Stimulated activated CD4-positive, alpha-beta T cell treated with anti-CD3 and anti-CD28 coated beads, TNF-alpha, amount 100 ng/mL, for 4 hours (primary cell): Measurements from ENCODE around the gene MAP3K12.
A peak's percentile ranks its signal among the peaks of the same experiment; 100 is the strongest.
"Not testable (repeated sequence)": the region's sequence is repeated elsewhere in the genome, so short reads cannot be mapped to it uniquely, and the experiment has no call there.

Source experiments
- DNase-seq, 3 experiments: peaks; one replicate each; pipeline ENCODE4 v3.0.0-alpha.2; 2020; ENCODE audit warnings: low read depth in 3 of 3

The MAP3K12 gene

GRCh38 chr12:53443955-53444354, 55.3 kb downstream of the MAP3K12 start:
- DNase-seq: no peak

- DNase-seq: peak; percentile 96 to 98 (median 97)
Measured at GRCh38 chr12:53441040-53441833, 58.0 kb downstream of the MAP3K12 start, which contains the start of gene PRR13. TSS of gene PRR13 (plus strand) at chr12:53441734. CDS start at chr12:53442715, 981 bp downstream.

GRCh38 chr12:53439582-53439981, 59.7 kb downstream of the MAP3K12 start:
- not testable (repeated sequence) for DNase-seq

GRCh38 chr12:53435326-53435725, 63.9 kb downstream of the MAP3K12 start:
- DNase-seq: not testable (repeated sequence)

- DNase-seq: no peak
Measured at GRCh38 chr12:53431187-53431586, 68.1 kb downstream of the MAP3K12 start.

GRCh38 chr12:53430116-53430515, 69.1 kb downstream of the MAP3K12 start:
- DNase-seq: no peak
